ENCODE data around the gene SLC6A17. TPM values are rescaled to one million over a fixed set of nuclear protein-coding genes. Genes with fewer than 3 reads are reported as not detected.

SLC6A17 gene
- total RNA-seq, 1 donor from 2014 or later = 3.6 TPM

- no peaks in the 10 kb centered on the region for H4K20me1 ChIP-seq (ENCODE audit: insufficient read depth, low read length)
- no peak overlapping the region for H3K27ac ChIP-seq (ENCODE audit: low read depth, low read length)
- Mint-ChIP-seq H3K36me3 (ENCODE audit: low read depth, unreplicated experiment) (peaks cover 1% of the 10 kb centered on the region), H3K27ac (ENCODE audit: unreplicated experiment) (peak overlapping the region; percentile 87), H3K4me3 (ENCODE audit: unreplicated experiment) (peak overlapping the region; percentile 9), H3K27me3 (ENCODE audit: low read depth, unreplicated experiment) (peaks cover 15% of the 10 kb centered on the region), H3K4me1 (ENCODE audit: low read depth, unreplicated experiment) (peaks cover 49% of the 10 kb centered on the region), H3K9me3 (ENCODE audit: unreplicated experiment) (peaks cover 10% of the 10 kb centered on the region)
- no peaks in the 10 kb centered on the region for H3K9me3 ChIP-seq (ENCODE audit: insufficient read depth, low read depth, low read length)
- no peak overlapping the region for H3K4me2 ChIP-seq (ENCODE audit: low read length)
- TF ChIP-seq CTCF (IDR thresholded peaks at IDR 0.05; ENCODE audit: insufficient read depth, low read depth, low read length) (no peak), EZH2 (IDR thresholded peaks at IDR 0.05; ENCODE audit: insufficient read depth, low read length) (no peak)
- peaks cover 5% of the 10 kb centered on the region for H3K4me1 ChIP-seq (ENCODE audit: insufficient read depth, low read length)
- no peaks in the 10 kb centered on the region for H3K27me3 ChIP-seq (ENCODE audit: insufficient read depth, low read length)
- FAIRE-seq (no peak), DNase-seq (ENCODE audit: low read depth) (no peak)
- H3K4me3 ChIP-seq (ENCODE audit: insufficient read depth, low read depth, low read length) = no peak overlapping the region
- H3K9ac ChIP-seq (ENCODE audit: low read length) = no peak overlapping the region
- H3K79me2 ChIP-seq (ENCODE audit: insufficient read depth, low read length) = no peaks in the 10 kb centered on the region
- H3K36me3 ChIP-seq (ENCODE audit: insufficient read depth, low read length) = no peaks in the 10 kb centered on the region
- no peak overlapping the region for H2AFZ ChIP-seq (ENCODE audit: low read depth, low read length)
Observed at GRCh38 chr1:110170766-110171733, 20.8 kb downstream of the SLC6A17 start.

- Mint-ChIP-seq H3K9me3 (ENCODE audit: unreplicated experiment) (peaks cover 10% of the 10 kb centered on the region), H3K27ac (ENCODE audit: unreplicated experiment) (peak overlapping the region; percentile 87), H3K4me1 (ENCODE audit: low read depth, unreplicated experiment) (peaks cover 49% of the 10 kb centered on the region), H3K4me3 (ENCODE audit: unreplicated experiment) (peak overlapping the region; percentile 9), H3K27me3 (ENCODE audit: low read depth, unreplicated experiment) (peaks cover 7% of the 10 kb centered on the region), H3K36me3 (ENCODE audit: low read depth, unreplicated experiment) (no peaks in the 10 kb centered on the region)
- Histone ChIP-seq H4K20me1 (ENCODE audit: insufficient read depth, low read length) (no peaks in the 10 kb centered on the region), H3K4me2 (ENCODE audit: low read length) (no peak overlapping the region), H2AFZ (ENCODE audit: low read depth, low read length) (no peak overlapping the region), H3K27me3 (ENCODE audit: insufficient read depth, low read length) (no peaks in the 10 kb centered on the region), H3K27ac (ENCODE audit: low read depth, low read length) (no peak overlapping the region), H3K9me3 (ENCODE audit: insufficient read depth, low read depth, low read length) (no peaks in the 10 kb centered on the region), H3K79me2 (ENCODE audit: insufficient read depth, low read length) (no peaks in the 10 kb centered on the region), H3K36me3 (ENCODE audit: insufficient read depth, low read length) (no peaks in the 10 kb centered on the region), H3K9ac (ENCODE audit: low read length) (no peak overlapping the region), H3K4me3 (ENCODE audit: insufficient read depth, low read depth, low read length) (no peak overlapping the region), H3K4me1 (ENCODE audit: insufficient read depth, low read length) (peaks cover 5% of the 10 kb centered on the region)
- TF ChIP-seq EZH2 (IDR thresholded peaks at IDR 0.05; ENCODE audit: insufficient read depth, low read length) = no peak
- no peak for TF ChIP-seq CTCF (IDR thresholded peaks at IDR 0.05; ENCODE audit: insufficient read depth, low read depth, low read length)
- DNase-seq (ENCODE audit: low read depth) (no peak), FAIRE-seq (no peak)
Observed at GRCh38 chr1:110172001-110172400, 21.7 kb downstream of the SLC6A17 start.

Data from astrocyte (in vitro differentiated cells and primary cell).